Transverse colon (tissue), 4 donors: ENCODE measurements around the gene ITGBL1. TPM values are rescaled to one million over a fixed set of nuclear protein-coding genes. Genes with fewer than 3 reads are reported as not detected.

Source experiments
- DNase-seq: peaks from one replicate; pipeline ENCODE4 v3.0.0-alpha.2; 2019
- H3K27ac ChIP-seq, 4 donors: fragments of 200-600 bp; sonication (generic); 2 replicates each; pipeline ENCODE4 v1.5.1; 2016 to 2018; ENCODE audit warnings: inconsistent platforms in 4 of 4
- H3K27me3 ChIP-seq: fragments of 200-600 bp; sonication (generic); 2 replicates; pipeline ENCODE4 v1.5.1; 2017; ENCODE audit warnings: inconsistent platforms
- H3K36me3 ChIP-seq, 4 donors: fragments of 200-600 bp; sonication (generic); 2 replicates each; pipeline ENCODE4 v1.5.1; 2017 to 2019; ENCODE audit warnings: inconsistent platforms in 4 of 4
- H3K4me1 ChIP-seq, 4 donors: fragments of 200-600 bp; sonication (generic); 2 replicates each; pipeline ENCODE4 v1.5.1; 2017 to 2020; ENCODE audit warnings: inconsistent platforms in 4 of 4
- H3K4me3 ChIP-seq, 4 donors: fragments of 200-600 bp; sonication (generic); 1 replicate in 1 of 4; 2 replicates in 3 of 4; pipeline versions ENCODE4 v1.5.1 to v1.6.1; 2017 to 2019; ENCODE audit warnings: inconsistent platforms in 4 of 4
- H3K9me3 ChIP-seq, 2 donors: fragments of 200-600 bp; sonication (generic); 2 replicates each; pipeline ENCODE4 v1.5.1; 2017 to 2019; ENCODE audit warnings: inconsistent platforms in 2 of 2
- CTCF ChIP-seq, 5 experiments: fragments of 200-600 bp in 3 of 5; fragments of 450-650 bp in 2 of 5; sonication (generic) in 3 of 5; IDR thresholded peaks; 1 replicate in 2 of 5; 2 replicates in 3 of 5; pipeline ENCODE4 v1.5.1; 2016 to 2017; ENCODE audit warnings: antibody characterized with exemption in 5 of 5, inconsistent platforms in 3 of 5, mild to moderate bottlenecking in 2 of 5, moderate library complexity in 1 of 5
- EP300 ChIP-seq: sonication (generic); formaldehyde crosslinking; IDR thresholded peaks from one replicate; pipeline ENCODE4 v1.6.1; 2017; ENCODE audit warnings: antibody characterized with exemption, low read depth
- POLR2A ChIP-seq: fragments of 450-650 bp; IDR thresholded peaks from one replicate; pipeline ENCODE4 v1.6.1; 2016; ENCODE audit warnings: antibody characterized with exemption, mild to moderate bottlenecking, moderate library complexity
- POLR2AphosphoS5 ChIP-seq, 3 donors: sonication (generic); formaldehyde crosslinking; IDR thresholded peaks; one replicate each; pipeline ENCODE4 v1.6.1; 2016; ENCODE audit warnings: antibody characterized with exemption in 3 of 3
- WGBS, 2 donors: methylation state at CpG; one replicate each; pipeline ENCODE4 v1.1.5; 2018; ENCODE audit warnings: low coverage in 1 of 2; 5-methylcytosine and 5-hydroxymethylcytosine counted together
- in situ Hi-C, 4 donors: fragments of 200-750 bp; cut with MboI; loops; one replicate each; pipeline versions ENCODE4 v1.15.0 to v1.15.1; 2017; ENCODE audit warnings: low sequenced_read_pairs in 3 of 4, low pct_ligation_motif_present in 1 of 4, low pct_unique_long_range_greater_than_20kb in 1 of 4
- intact Hi-C: fragments of 100-400 bp; cut with DNase I; formaldehyde crosslinking; loops from one replicate; pipeline ENCODE4 v1.15.1; 2023; ENCODE audit warnings: low total_unique reads
- total RNA-seq, 4 donors: library from RNA; depleted of rRNA; stranded (reverse); fragments of >200 nt; gene quantifications; one replicate each; pipeline ENCODE4 v1.1.0, GENCODE V29; 2016

The ITGBL1 gene
- total RNA-seq, 4 donors from 2014 or later: 0.48 to 0.80 (median 0.68) TPM; not detected in 1

- no peaks in the 10 kb centered on the region for H3K9me3 ChIP-seq
- in situ Hi-C loops (no loop called here), intact Hi-C loops (no loop called here)
- no peak for DNase-seq
- H3K36me3 ChIP-seq: no peaks in the 10 kb centered on the region
- TF ChIP-seq POLR2AphosphoS5 (IDR thresholded peaks at IDR 0.05): no peak
- TF ChIP-seq CTCF (IDR thresholded peaks at IDR 0.05): no peak
- no peak for TF ChIP-seq EP300
- no peak for TF ChIP-seq POLR2A
- H3K4me1 ChIP-seq: no peaks in the 10 kb centered on the region
- WGBS, 2 donors: 49 to 60% methylated on average over 1 of the region's 1 CpG
- H3K4me3 ChIP-seq: no peak overlapping the region
- no peaks in the 10 kb centered on the region for H3K27me3 ChIP-seq
- no peak overlapping the region for H3K27ac ChIP-seq
Observed at GRCh38 chr13:101481421-101481820, 28.9 kb downstream of the ITGBL1 start.

DNA sequence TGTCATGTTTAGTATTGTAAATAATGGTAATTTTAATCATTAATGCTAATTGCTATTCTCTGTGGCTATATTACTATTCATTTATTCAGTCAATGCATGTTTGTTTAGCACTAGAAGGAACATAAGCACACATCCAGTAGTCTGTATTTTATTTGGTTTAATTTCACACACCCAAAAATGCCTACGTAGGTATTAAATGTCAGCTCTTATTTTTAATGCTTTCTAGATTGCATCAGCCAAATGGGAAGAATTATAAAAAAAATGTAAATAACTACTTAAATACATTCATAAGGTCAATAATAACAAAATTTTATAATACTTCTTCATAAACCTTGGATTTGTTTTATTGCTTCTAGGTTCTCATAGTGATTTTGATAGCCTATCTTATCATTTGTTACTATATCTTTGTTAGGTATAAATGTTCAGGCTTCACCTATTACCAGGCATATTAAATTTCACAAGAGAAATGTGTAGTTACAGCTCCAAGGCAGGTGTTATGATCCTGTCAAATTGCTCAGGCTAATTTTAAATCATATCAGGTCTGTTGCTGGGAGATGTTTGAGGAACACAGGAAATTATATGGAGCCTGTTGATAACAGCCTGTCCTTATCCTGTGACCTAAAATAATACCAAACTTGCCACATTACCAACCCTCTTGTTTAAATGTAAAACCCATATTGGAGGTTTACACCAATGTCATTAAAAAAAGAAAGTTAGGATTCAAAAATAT, 34.4 kb downstream of the ITGBL1 start:
- WGBS, 2 donors: 59 to 92% methylated on average over 1 of the region's 1 CpG
- no peaks in the 10 kb centered on the region for H3K27me3 ChIP-seq
- H3K4me1 ChIP-seq: no peaks in the 10 kb centered on the region
- H3K9me3 ChIP-seq: no peaks in the 10 kb centered on the region
- no peak overlapping the region for H3K27ac ChIP-seq
- DNase-seq: no peak
- H3K36me3 ChIP-seq: no peaks in the 10 kb centered on the region
- intact Hi-C loops (no loop called here), in situ Hi-C loops (no loop called here)
- TF ChIP-seq EP300: no peak
- TF ChIP-seq CTCF (IDR thresholded peaks at IDR 0.05): no peak
- TF ChIP-seq POLR2AphosphoS5 (IDR thresholded peaks at IDR 0.05): no peak
- no peak for TF ChIP-seq POLR2A
- H3K4me3 ChIP-seq: no peak overlapping the region

GRCh38 chr13:101487438-101487830, 35.0 kb downstream of the ITGBL1 start:
- no peak for TF ChIP-seq EP300
- no peak for TF ChIP-seq POLR2AphosphoS5 (IDR thresholded peaks at IDR 0.05)
- no peak for TF ChIP-seq POLR2A
- no peak for TF ChIP-seq CTCF (IDR thresholded peaks at IDR 0.05)
- no peak overlapping the region for H3K27ac ChIP-seq
- no peaks in the 10 kb centered on the region for H3K36me3 ChIP-seq
- no peaks in the 10 kb centered on the region for H3K27me3 ChIP-seq
- in situ Hi-C loops (no loop called here), intact Hi-C loops (no loop called here)
- H3K4me1 ChIP-seq: no peaks in the 10 kb centered on the region
- no peaks in the 10 kb centered on the region for H3K9me3 ChIP-seq
- WGBS, 2 donors: 70 to 82% methylated on average over 1 to 4 of the region's 4 CpGs
- H3K4me3 ChIP-seq: no peak overlapping the region
- DNase-seq: no peak

GRCh38 chr13:101488734-101489133, 36.3 kb downstream of the ITGBL1 start:
- in situ Hi-C loops: no loop called here
- no peaks in the 10 kb centered on the region for H3K9me3 ChIP-seq
- H3K4me3 ChIP-seq: no peak overlapping the region
- no peak for DNase-seq
- 83 to 90% methylated on average over 1 of the region's 1 CpG for WGBS, 2 donors
- intact Hi-C loops: no loop called here
- H3K27ac ChIP-seq: no peak overlapping the region
- H3K36me3 ChIP-seq: no peaks in the 10 kb centered on the region
- H3K4me1 ChIP-seq: no peaks in the 10 kb centered on the region
- no peaks in the 10 kb centered on the region for H3K27me3 ChIP-seq
- TF ChIP-seq EP300 (no peak), POLR2AphosphoS5 (IDR thresholded peaks at IDR 0.05) (no peak), CTCF (IDR thresholded peaks at IDR 0.05) (no peak), POLR2A (no peak)
